Right renal cortex interstitium (tissue), 3 donors: Measurements from ENCODE around the gene MICAL2. TPM values are rescaled to one million over a fixed set of nuclear protein-coding genes. Genes with fewer than 3 reads are reported as not detected.
"Not testable (repeated sequence)": the region's sequence is repeated elsewhere in the genome, so short reads cannot be mapped to it uniquely, and the experiment has no call there.

Source experiments
- DNase-seq, 3 donors: peaks; one replicate each; pipeline ENCODE4 v3.0.0-alpha.2; 2013; ENCODE audit warnings: low read depth in 3 of 3, low spot score in 2 of 3
- polyA plus RNA-seq, 3 donors: library from polyadenylated mRNA; unstranded; fragments of 120-200 nt; gene quantifications; one replicate each; pipeline ENCODE4 v1.2.1, GENCODE V29; 2013; ENCODE audit not compliant: insufficient read length in 3 of 3

MICAL2 gene
- polyA plus RNA-seq, 3 donors: 6.7 to 8.3 (median 7.1) TPM

- no peak for DNase-seq
Measured at GRCh38 chr11:12130180-12130980, 20.0 kb downstream of the MICAL2 start.

GRCh38 chr11:12131943-12132789 lies 21.8 kb downstream of the MICAL2 start:
- no peak for DNase-seq

- no peak for DNase-seq
Measured at GRCh38 chr11:12132790-12133145, 22.4 kb downstream of the MICAL2 start.

- DNase-seq: no peak
Measured at GRCh38 chr11:12133547-12134235, 23.3 kb downstream of the MICAL2 start.

- DNase-seq: no peak
Measured at GRCh38 chr11:12134236-12134585, 23.8 kb downstream of the MICAL2 start.

- DNase-seq: no peak
Measured at GRCh38 chr11:12135185-12135584, 24.8 kb downstream of the MICAL2 start.

GRCh38 chr11:12137005-12137690 lies 26.8 kb downstream of the MICAL2 start:
- no peak for DNase-seq

GRCh38 chr11:12137938-12138731 lies 27.7 kb downstream of the MICAL2 start:
- no peak for DNase-seq

- DNase-seq: no peak
Measured at GRCh38 chr11:12139144-12139881, 28.9 kb downstream of the MICAL2 start.

GRCh38 chr11:12140186-12140793 lies 29.9 kb downstream of the MICAL2 start:
- DNase-seq: no peak

GRCh38 chr11:12141283-12141682 lies 30.9 kb downstream of the MICAL2 start:
- no peak for DNase-seq

- no peak for DNase-seq
Measured at GRCh38 chr11:12142176-12142575, 31.8 kb downstream of the MICAL2 start.

GRCh38 chr11:12142909-12143308 lies 32.5 kb downstream of the MICAL2 start:
- DNase-seq: no peak

GRCh38 chr11:12143461-12144258 lies 33.3 kb downstream of the MICAL2 start:
- DNase-seq: no peak

GRCh38 chr11:12144330-12145174 lies 34.2 kb downstream of the MICAL2 start:
- DNase-seq: no peak

GRCh38 chr11:12146678-12147077 lies 36.3 kb downstream of the MICAL2 start:
- not testable (repeated sequence) for DNase-seq

- DNase-seq: no peak
Measured at GRCh38 chr11:12147827-12148226, 37.4 kb downstream of the MICAL2 start.
